K562 (cell line): ENCODE measurements around the gene SURF6. TPM values are rescaled to one million over a fixed set of nuclear protein-coding genes. Genes with fewer than 3 reads are reported as not detected.

Source experiments
- C11orf30 ChIP-seq: fragments of 450-650 bp; IDR thresholded peaks from 2 replicates; pipeline ENCODE4 v1.6.1; 2016; ENCODE audit warnings: low read depth, mild to moderate bottlenecking
- GABPA ChIP-seq: fragments of 200-800 bp; sonication (Bioruptor generic); conservative IDR thresholded peaks from 2 replicates; pipeline ENCODE4 v1.6.1; 2016; ENCODE audit warnings: low read depth, missing genetic modification characterization, missing compliant biosample characterization
- SMARCA5 ChIP-seq: fragments of 450-650 bp; IDR thresholded peaks from 2 replicates; pipeline ENCODE4 v1.6.1; 2016
- ZNF121 ChIP-seq: sonication (generic); formaldehyde crosslinking; conservative IDR thresholded peaks from 2 replicates; pipeline ENCODE4 v1.8.0; 2022; ENCODE audit warnings: missing genetic modification reagents
- polyA plus RNA-seq, 8 experiments: library from polyadenylated mRNA; depleted of rRNA in 4 of 8; stranded (reverse) in 5 of 8; unstranded in 3 of 8; fragments of >200 nt; fragmentation: Nextera tagmentation in 2 of 8; fragmentation: Illumina TruSeq in 1 of 8; extraction: Ambion mirVana in 2 of 8; extraction: Trizol in 1 of 8; gene quantifications; 2 replicates each; pipeline versions ENCODE4 v1.2.1 to v1.2.3, GENCODE V29; 2011 to 2014; ENCODE audit warnings: inconsistent platforms in 1 of 8, missing spikeins in 1 of 8
- total RNA-seq, 7 experiments: library from RNA; depleted of rRNA in 6 of 7; stranded (reverse); fragments of >200 nt in 6 of 7; fragmentation: Illumina TruSeq in 2 of 7; extraction: Trizol in 2 of 7; gene quantifications; 2 replicates each; pipeline versions ENCODE4 v1.2.1 to v1.2.3, GENCODE V29; 2011 to 2021; ENCODE audit warnings: low replicate concordance in 1 of 7
- TF ChIP-seq, protein P1 (sequence below), 2 experiments: fragments of 450-650 bp in 1 of 2; sonication (generic) in 1 of 2; formaldehyde crosslinking in 1 of 2; IDR thresholded peaks; 2 replicates each; pipeline versions ENCODE4 v1.7.1 to v1.9.0; 2016 to 2022; ENCODE audit warnings: inconsistent platforms in 1 of 2, mild to moderate bottlenecking in 1 of 2, missing genetic modification reagents in 1 of 2

The SURF6 gene
- total and polyA plus RNA-seq, 9 of the 15 experiments (the other 6 are each of a cell fraction or from before 2014, with no cell fraction given) = 1.4 to 68.3 (median 14.7) TPM

DNA sequence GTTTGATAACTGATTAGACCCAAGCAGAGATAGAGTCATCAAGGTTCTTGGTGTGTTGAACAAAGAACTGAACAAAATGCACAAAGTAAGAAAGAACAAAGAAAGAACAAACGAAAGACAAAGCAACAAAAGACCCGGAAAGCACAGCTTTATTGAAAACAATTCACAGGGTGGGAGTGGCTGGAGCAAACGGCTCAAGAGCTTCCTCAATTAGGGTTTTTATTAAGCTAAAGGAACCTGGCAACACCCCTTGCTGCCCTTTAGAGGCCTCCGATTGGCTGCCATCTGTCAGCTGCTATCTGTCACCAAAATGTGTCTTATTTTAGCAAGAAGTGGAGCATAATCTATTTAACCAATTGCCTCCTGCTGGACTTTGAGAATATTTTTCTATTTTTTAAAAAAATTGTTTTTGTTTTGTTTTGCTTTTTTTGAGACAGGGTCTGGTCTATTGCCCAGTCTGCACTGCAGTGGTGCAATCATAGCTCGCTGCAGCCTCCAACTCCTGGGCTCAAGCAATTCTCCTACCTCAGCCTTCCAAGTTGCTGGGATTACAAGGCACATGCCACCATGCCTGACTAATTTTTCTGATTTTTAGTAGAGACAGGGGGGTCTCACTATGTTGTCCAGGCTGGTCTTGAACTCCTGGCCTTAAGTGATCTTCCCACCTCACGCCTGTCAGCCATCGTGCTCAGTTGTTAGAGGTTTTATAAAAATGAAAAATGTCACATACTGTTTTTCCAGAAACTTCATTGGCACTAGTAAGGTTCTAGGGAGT, 53.3 kb downstream of the SURF6 start (continued):
- TF ChIP-seq, protein P1, sequence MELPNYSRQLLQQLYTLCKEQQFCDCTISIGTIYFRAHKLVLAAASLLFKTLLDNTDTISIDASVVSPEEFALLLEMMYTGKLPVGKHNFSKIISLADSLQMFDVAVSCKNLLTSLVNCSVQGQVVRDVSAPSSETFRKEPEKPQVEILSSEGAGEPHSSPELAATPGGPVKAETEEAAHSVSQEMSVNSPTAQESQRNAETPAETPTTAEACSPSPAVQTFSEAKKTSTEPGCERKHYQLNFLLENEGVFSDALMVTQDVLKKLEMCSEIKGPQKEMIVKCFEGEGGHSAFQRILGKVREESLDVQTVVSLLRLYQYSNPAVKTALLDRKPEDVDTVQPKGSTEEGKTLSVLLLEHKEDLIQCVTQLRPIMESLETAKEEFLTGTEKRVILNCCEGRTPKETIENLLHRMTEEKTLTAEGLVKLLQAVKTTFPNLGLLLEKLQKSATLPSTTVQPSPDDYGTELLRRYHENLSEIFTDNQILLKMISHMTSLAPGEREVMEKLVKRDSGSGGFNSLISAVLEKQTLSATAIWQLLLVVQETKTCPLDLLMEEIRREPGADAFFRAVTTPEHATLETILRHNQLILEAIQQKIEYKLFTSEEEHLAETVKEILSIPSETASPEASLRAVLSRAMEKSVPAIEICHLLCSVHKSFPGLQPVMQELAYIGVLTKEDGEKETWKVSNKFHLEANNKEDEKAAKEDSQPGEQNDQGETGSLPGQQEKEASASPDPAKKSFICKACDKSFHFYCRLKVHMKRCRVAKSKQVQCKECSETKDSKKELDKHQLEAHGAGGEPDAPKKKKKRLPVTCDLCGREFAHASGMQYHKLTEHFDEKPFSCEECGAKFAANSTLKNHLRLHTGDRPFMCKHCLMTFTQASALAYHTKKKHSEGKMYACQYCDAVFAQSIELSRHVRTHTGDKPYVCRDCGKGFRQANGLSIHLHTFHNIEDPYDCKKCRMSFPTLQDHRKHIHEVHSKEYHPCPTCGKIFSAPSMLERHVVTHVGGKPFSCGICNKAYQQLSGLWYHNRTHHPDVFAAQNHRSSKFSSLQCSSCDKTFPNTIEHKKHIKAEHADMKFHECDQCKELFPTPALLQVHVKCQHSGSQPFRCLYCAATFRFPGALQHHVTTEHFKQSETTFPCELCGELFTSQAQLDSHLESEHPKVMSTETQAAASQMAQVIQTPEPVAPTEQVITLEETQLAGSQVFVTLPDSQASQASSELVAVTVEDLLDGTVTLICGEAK (IDR thresholded peaks at IDR 0.05) = peak; percentile 63; the same call in 1 of the 2 replicates
- TF ChIP-seq, protein P1 (CRISPR knock-in tag; IDR thresholded peaks at IDR 0.05) = no peak
- TF ChIP-seq ZNF121 (CRISPR knock-in tag) (peak; percentile 99), C11orf30 (no peak), SMARCA5 (peak; percentile 27; the same call in 1 of the 2 replicates), GABPA (tag) (0 out of 2 replicates have a peak, but pooled peaks have one; percentile 3)
